GM19025 (cell line): ENCODE results near the gene SCGN.

Experiments
- ATAC-seq: cut with Tn5 transposase; IDR thresholded peaks from one replicate; pipeline ENCODE4 v1.9.1; 2021; ENCODE audit warnings: mild to moderate bottlenecking, low read depth, moderate library complexity; ENCODE audit not compliant: unreplicated experiment

SCGN gene

DNA sequence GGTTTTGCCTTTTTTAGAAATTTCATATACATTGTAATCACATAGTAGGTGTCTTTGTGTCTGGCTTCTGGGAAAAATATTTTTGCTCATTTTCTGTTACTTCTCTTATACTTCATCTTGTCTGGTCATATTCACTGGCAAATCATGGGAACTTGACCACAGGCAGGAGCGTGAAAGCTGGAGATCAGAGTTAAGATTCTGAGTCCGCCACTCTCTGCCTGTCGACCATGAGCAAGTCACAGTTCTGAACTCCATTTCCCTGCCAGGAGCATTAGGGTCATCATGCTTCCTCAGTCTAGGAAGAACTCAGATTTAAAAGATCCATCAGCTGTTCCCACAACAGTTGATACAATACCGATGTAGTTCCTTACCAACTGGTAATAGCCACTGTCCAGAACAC lies 12.4 kb upstream of the SCGN start:
- ATAC-seq, result no peak

DNA sequence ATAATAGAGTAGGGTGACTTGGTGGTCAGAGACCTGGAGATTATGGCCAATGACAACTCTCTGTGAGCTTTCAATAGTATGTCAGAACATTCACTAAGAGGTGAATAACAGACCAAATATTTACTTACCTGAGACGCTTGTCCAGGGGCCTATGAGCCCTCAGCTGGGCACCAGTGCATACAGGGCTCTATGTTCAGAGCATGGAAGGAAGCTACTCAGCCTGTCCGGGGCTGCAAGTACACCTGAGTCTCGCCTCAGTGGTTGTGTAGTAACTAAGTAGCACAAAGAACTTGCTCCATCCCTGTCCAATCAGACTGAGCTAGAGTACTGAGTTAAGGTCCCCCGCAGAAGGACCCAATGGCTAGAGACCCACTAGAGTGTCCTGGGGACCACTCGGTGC lies 11.6 kb upstream of the SCGN start:
- ATAC-seq, result no peak

DNA sequence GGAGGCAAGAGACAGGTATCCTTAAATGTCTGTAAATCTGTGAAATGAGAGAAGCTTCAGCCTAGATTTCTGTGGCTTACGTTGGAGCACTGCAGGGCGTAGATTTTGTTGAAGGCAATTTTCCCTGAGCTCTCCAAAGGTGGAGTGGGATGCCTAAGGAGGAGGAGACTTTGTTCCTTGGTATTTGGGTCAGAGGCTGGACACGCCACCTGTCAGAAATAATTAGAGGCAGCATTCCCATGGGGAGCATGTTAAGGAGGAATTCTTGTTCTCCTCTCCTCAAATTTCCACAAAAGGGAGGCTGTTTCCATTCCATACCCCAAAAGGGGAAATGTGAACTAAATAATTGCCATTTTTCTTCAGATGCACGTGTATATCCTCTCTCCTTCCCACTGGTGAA lies 11.1 kb upstream of the SCGN start:
- no peak for ATAC-seq

DNA sequence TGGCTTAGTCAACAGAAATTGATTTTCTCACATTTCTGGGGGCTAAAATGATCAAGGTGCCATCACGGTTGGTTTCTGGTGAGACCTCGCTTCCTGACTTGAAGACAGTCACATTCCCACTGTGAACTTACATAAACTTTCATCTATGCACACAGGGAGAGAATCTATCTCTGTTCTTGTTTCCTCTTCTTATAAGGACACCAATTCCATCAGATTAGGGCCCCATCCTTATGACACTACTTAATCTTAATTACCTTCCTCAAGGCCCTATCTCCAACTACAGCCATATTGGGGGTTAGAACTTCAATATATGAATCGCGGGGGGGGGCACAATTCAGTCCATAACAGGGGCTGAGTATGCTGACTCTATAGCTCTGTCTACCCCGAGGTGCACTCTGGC lies 10.6 kb upstream of the SCGN start:
- ATAC-seq, result no peak

DNA sequence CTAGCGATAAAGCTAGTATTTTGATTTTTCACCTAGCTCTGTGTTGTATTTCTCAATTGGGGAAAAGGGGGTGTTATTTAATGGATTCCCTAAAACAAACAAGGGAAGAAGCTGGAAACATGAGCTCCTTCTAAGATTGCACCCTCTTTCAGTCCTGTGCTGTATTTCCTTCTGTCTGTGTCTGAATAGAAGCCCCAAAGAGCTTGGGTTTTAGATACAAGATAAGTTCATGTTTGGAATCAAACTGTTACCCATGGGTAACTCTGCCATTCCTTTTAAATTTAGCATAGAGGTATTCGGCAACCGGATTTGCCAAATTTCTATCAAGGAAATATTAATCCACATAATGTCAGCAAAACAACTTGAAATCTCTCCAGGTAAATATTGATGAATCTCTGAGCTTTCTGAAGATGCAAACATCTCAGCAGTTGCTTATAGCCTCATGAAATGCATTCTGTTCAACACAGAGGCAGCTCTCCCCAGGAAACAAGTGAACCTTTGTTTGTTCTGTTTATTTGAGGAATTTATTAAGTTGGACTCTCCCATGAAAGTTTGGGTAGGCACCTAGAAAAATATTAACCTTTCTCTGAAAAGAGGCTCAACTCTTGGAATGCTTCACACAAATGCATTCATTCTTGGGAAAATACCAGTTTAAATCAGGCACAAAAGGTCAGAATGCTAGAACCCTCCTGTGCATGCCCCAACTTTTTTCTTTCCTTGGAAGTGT lies 9.9 kb upstream of the SCGN start:
- ATAC-seq, result no peak

DNA sequence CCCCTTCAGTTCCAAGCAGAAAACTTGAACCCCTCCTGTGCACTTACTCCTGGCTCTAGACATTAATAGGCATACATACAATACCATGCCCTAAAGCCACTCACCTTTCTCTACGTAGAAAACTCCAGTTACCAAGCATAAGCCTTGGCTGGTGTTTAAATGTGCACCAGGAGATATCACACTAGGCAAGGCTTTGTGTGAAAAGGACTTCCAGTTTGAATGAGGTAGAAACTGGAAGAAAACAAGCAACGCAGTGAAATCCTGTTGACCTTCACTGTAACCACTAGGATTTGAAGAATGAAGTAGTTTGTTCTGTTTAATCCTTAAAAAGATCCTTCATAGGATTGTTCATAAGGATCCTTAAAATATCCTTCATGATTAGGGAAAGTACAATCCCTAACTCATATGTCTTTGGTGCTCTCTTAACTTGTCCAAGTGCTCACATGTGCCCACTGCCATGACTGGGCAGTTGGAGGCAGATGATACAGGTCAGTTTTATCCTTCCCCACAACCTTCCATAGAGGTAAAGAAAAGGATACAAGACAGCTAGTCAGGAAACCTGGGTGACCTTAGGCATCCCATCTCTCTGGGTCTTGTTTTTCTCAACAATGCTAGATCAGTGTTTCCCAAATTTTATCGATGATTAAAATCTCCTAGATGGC lies 9.2 kb upstream of the SCGN start:
- no peak for ATAC-seq

DNA sequence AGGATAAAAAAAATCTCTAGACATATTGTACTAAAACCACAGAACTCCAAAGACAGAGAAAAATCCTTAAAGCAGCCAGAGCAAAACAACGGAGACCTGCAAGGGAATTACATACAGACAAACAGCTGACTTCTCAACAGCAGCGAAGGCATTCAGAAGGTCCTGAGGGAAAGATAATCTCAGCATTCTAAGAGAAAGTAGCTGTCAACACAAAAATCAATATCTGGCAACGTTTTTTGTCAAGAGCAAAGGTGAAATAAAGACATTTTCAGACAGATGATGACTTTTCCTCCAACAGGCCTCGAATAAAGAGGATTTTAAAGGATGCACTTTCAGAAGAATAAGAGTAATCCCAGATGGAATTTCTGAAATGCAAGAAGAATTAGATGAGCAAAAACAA lies 6.1 kb upstream of the SCGN start:
- no peak for ATAC-seq

DNA sequence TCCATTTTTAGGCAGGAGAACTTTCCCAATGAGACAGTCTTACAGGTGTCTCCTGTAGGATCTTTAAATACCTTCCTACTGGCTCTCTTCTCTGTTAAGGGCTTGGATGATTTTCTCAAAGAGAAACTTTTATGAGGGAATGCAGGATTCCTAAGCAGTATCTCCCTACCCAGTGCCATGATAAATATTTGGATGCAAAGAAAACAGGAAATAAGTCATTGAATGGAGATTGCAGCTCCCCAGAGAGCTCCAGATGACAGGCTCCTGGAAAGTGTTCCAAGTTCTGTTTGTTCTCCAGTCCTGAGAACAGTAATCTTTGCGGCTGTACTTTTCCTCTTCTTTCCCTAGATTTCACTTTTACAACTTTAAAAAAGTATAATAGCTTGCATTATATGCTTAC lies 2.4 kb upstream of the SCGN start:
- no peak for ATAC-seq

DNA sequence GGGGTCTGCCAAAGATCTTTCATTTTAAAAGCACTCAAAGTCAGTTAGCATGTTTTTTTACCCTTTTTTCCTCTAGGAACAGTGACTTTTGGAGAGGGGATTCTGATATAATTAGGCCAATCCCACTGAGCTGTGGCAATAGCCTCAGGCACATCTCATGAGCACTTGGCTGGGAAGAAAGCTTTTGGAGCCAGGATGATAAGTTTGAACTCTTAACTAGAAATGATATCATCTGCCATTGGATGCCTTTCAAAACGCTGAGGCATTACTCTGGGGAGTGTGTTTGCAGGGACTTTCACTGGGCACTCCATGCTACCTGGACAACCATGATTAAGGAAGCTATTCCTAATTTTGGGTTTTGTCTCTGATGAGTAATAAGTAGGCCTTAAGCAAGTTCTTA lies 3.7 kb downstream of the SCGN start:
- ATAC-seq, result no peak

DNA sequence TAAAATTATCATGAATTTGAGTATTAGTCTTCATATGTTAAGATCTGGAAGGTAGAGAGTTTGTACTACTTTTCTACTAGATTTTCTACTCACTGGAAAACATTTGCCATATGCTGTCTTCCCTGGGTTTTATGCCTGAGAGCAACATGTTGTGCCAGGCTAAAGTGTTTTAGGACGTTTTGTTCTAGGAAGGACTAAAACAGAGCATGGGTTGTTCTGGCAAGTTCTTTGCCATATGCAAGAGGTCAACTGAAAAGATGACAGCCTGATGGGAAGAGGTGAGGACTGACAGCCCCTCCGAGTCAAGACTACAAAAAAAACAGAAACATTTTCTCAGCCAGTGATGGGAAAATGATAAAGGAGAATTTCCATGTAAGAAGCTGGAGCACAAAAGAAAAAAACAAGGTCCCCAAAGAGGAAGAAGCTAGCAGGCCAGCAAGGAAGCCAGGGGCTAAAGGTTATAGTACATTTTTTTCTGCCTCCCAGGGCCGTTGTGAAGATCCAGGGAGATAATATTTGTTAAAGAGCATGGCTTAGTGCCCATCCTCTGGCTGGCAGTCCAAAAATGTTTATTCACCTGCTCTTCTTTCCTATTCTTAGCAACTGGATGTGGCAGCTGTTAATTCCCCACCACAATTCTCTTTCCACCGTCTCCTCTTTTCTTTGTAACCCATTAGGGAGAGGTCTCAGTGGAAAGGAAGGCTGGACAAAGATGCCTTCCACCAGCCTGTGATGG lies 7.8 kb downstream of the SCGN start:
- ATAC-seq, result no peak

DNA sequence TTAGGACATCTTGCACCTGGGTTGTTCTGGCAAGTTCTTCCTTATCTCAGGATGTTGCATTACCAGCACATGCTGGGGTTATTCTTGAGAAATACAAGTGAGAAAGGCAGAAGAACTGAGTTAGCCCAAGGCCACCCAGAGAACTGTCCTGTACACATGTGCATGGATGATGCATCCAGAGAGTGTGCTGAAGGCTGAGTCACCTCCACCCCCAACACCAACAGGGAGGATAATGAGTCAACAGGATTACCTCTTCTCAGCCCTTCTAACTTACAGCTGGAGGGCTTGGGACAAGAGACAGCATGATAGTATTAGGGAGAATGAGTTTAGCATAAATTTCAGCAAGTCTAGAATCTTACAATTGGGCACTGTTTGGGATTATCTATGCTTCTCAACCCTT lies 8.5 kb downstream of the SCGN start:
- ATAC-seq, result no peak

DNA sequence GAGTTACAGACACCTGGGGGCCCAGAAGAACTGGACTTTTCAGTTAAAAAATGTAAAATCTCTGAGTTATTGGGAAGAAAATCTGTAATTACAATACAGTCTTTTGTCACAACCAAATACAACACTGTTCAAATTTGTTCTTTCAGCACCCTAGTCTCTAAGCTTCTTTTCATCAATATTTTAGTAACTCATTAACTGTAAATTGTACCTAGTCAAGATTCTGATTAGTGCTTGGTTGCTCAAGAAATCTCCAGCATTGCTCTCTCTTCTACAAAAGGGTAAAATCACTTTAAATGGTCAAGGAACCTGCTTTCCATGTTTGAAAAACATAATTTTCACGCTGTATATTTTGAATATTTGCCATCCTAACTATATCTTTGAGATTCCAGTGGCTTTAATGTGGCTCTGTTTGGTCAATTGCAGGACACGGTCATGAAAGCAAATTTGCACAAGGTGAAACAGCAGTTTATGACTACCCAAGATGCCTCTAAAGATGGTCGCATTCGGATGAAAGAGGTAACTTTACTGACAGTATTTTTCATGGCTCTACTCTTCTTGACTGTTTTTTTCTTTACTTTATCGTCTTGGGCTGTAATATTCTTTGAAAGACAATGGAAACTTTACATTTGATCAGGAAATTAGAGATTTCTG lies 9.2 kb downstream of the SCGN start:
- ATAC-seq, result no peak

DNA sequence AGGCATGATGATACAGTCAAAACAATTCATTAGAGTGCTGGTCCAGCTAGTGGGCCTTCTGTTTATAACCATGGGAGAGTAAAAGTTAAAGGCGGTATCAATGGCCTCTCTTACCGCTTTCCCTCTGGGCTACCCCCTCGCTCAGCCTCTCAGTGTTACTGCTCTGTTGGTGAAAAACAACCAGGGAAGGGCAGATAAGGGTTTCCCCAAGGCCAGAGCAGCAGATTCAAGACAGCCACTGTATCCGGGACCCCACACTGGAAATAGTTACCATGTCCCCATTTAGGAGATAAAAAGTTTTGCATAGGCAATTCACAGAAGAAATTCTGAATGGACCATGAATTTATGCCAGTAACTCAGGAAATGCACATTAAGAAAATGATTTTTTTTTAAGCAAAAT lies 13.4 kb downstream of the SCGN start:
- ATAC-seq, result no peak

DNA sequence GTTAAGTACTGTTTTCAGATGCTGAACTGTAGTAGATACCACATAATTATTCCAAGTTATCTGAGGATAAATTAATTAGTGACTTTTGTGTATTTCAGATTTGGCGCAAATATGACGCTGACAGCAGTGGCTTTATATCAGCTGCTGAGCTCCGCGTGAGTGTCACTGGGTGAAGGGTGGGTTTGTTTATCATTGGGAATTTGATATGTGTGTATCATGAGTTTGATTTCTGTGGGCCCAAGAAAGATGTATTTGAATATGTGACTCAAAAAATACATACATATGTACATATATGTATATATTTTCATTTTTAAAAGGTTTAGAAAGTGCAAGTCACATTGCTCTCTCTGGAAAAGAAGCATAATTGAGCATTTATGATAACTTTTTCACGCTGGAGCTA lies 17.4 kb downstream of the SCGN start:
- no peak for ATAC-seq

DNA sequence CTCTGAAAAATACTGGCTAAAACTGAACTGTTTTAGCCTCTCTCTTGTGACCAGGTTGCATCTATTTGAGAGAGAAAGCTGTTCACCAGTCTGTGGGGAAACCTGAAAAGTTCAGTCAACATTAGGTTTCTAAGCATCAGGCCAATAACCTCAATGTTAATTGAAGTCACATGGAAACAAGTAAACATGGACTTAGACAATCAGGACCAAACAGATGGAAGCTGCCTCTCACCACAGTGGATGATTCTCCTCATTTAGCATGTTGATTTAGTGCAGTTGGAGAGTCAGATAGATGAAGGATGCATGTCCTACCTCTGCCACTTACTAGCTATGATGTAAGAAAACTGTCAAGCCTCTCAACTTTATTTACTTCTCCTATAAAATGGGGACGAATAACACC lies 18.2 kb downstream of the SCGN start:
- ATAC-seq, result no peak

DNA sequence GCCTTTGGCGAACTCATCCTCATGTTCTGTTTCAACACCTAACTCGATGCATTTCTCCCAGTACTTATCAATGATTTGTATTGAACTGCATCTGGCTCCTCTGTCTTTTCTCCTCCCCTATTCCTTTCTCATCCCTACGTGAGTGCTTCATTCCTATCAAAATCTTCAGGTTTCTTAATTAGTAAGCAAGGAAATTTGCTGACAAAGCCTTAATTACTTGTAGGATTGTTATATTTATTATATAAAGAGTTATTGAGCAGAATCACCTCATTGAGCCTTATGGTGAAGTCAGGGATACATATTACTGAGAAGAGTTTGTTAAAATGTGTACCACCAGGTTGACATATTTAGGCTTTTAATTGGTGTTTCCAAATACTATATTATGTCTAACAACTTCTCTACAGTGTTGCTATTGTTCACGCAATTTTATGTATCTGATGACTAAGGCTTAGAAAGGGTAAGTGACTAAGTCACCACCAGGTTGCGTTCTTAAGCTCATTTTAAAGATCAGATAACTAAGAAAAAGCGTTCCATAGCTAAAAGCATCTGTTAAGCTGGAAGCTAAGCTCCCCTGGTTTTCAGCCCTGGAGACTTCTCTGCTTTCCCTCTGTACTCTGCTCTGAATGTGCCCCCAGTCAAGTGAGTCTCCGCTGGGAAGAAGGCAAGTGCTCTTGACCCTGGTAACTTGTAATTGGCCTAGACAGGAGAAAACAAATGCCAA lies 18.9 kb downstream of the SCGN start:
- ATAC-seq, result no peak

DNA sequence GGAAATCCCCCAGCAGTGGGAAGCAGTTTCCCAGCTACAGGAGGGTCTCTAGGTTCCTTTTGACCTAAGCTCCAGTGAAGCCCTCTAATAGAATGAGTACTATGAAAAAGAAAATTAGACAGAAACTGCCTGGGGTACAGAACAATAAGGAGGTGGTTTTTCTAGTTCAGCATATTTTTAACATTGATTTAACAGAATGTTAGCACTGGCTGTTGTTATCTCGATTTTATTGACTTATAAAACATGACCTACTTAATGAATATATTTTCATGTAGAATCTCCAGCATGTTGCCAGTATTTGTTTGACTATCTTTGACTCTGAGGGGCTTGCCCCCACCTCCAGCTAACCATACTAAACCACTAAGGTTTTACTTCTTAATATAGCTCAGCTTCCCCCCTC lies 19.6 kb downstream of the SCGN start:
- ATAC-seq, result no peak

DNA sequence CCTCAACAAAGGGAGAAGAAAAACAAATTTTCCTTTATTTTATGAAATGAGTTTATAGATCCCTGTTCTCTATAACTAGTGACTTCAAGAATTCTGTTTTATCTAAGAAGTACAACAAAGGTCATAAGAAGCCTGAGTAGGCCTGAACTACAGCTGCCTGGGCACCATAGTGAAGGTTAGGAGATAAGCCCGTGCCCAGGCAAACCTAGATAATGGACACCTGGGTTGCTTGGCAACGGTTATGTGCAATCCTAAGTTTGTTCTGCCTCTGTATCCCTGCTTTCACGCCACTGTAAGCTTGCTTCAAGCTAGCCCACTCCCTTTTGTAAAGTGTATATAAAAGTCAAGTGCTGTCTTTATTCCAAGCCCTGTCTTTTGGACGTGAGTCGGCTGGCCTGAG lies 23.2 kb downstream of the SCGN start:
- no peak for ATAC-seq

DNA sequence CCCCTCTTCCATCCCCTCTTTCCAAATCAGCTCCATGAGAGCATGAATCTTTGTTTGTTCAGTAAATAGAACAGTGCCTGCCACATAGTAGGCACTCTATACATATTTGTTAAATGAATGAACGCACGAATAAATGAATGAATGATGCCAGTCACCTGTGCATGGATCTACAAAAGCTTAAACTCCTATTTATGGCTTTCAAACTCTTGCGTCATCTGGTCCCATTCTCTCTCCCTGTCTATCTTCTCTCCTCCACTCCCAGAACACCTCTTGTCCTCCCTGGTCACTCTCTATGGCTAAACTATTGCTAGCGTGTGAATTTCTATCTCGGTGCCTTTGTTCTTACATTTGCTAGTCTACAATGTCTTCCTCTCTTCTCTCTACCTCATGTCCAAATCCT lies 24.8 kb downstream of the SCGN start:
- ATAC-seq, result no peak

DNA sequence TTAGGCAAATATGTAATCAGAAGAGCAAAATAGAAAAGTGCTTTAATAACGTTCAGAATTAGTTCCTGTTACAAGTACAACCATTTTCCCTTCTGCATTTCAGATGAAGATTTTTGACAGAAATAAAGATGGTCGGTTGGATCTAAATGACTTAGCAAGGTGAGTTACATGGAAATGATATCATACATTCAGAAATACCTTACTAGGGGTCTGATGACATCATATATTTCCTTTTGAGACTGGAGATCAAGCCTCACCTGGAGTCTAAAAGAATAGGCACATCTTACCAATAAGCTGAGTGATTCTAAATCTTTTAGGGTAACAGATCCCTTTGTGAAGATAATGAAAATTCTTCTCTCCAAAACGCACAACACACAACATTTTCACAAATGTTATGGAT lies 29.8 kb downstream of the SCGN start:
- ATAC-seq, result no peak

DNA sequence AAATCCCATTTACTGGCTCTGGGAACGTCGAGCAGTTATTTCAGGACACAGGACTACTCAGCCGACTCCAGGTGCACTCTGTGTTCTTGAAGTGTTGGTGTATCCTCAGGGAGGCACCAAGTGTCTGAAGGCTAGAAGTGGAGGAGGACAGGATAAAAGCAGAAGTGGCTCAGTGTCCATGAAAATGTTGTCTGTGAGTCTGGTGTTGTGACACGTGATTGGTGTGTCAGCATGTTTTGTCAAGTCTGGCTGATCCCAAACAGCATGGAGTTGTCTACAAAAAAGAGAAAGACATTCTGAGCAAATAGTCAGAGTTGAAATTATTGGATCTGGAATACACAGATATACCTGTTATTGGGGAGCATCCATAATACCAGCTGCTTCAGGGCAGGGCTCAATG lies 30.3 kb downstream of the SCGN start:
- no peak for ATAC-seq
